HG03139 (cell line): Measurements from ENCODE around the gene ERN1.

Source experiments
- ATAC-seq: cut with Tn5 transposase; IDR thresholded peaks from one replicate; pipeline ENCODE4 v1.9.1; 2021; ENCODE audit not compliant: unreplicated experiment

Gene ERN1

GRCh38 chr17:64037802-64038201 lies 92.1 kb downstream of the ERN1 start:
- no peak for ATAC-seq

GRCh38 chr17:64037180-64037579 lies 92.8 kb downstream of the ERN1 start:
- no peak for ATAC-seq

GRCh38 chr17:64036198-64036922 lies 93.6 kb downstream of the ERN1 start:
- ATAC-seq: no peak

- no peak for ATAC-seq
These were observed 97.9 kb downstream of the ERN1 start for GRCh38 chr17:64032081-64032480.

GRCh38 chr17:64028874-64029464 lies 101.0 kb downstream of the ERN1 start:
- no peak for ATAC-seq

GRCh38 chr17:64025732-64026294 lies 104.1 kb downstream of the ERN1 start:
- peak; percentile 52 for ATAC-seq

- ATAC-seq: no peak
These were observed 104.9 kb downstream of the ERN1 start for GRCh38 chr17:64024781-64025731.

GRCh38 chr17:64024215-64024654 lies 105.7 kb downstream of the ERN1 start:
- no peak for ATAC-seq

- ATAC-seq: no peak
These were observed 107.3 kb downstream of the ERN1 start for GRCh38 chr17:64022611-64023063.

GRCh38 chr17:64020056-64020766 lies 109.7 kb downstream of the ERN1 start, which contains the start of gene ICAM2:
TSS of gene ICAM2 (minus strand) at chr17:64020633. CDS start at chr17:64006691, 13,942 bp downstream.
- ATAC-seq: peak; percentile 49

- peak; percentile 2 for ATAC-seq
These were observed 110.4 kb downstream of the ERN1 start for GRCh38 chr17:64019551-64019961.

GRCh38 chr17:64017381-64017980 lies 112.5 kb downstream of the ERN1 start:
- ATAC-seq: no peak

- no peak for ATAC-seq
These were observed 113.0 kb downstream of the ERN1 start for GRCh38 chr17:64016974-64017373.

- no peak for ATAC-seq
These were observed 113.6 kb downstream of the ERN1 start for GRCh38 chr17:64016231-64016784.

- no peak for ATAC-seq
These were observed 114.5 kb downstream of the ERN1 start for GRCh38 chr17:64015447-64015846.

- ATAC-seq: no peak
These were observed 120.2 kb downstream of the ERN1 start for GRCh38 chr17:64009571-64010402.

- no peak for ATAC-seq
These were observed 121.1 kb downstream of the ERN1 start for GRCh38 chr17:64008830-64009229.

- no peak for ATAC-seq
These were observed 121.6 kb downstream of the ERN1 start for GRCh38 chr17:64008346-64008745.

GRCh38 chr17:64007838-64008282 lies 122.1 kb downstream of the ERN1 start:
- no peak for ATAC-seq
